ENCODE data around the gene SESN1. TPM values are rescaled to one million over a fixed set of nuclear protein-coding genes. Genes with fewer than 3 reads are reported as not detected.

The SESN1 gene
- total RNA-seq, 1 donor from 2014 or later = 27.3 TPM

DNA sequence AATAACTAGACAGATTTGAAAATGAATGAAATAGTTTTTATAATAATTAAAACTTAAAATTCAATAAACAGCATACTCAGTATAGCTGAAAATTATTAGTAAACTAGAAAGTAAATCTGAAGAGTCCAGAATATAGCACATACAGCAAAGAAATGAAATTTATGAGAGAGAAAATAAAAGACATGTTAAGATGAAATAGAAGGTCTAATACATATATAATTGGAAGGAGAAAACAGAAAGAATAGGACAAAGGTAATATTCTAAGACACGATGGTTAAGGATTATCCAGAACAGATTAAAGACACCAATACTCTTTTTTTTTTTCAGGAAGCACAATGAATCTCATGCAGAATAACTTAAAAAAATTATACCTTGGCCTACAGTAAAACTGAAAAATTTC lies 69.0 kb downstream of the SESN1 start:
- Histone ChIP-seq H3K4me3 (ENCODE audit: insufficient read depth, low read depth, low read length) (no peak overlapping the region), H4K20me1 (ENCODE audit: insufficient read depth, low read length) (no peaks in the 10 kb centered on the region), H3K27me3 (ENCODE audit: insufficient read depth, low read length) (no peaks in the 10 kb centered on the region), H3K4me2 (ENCODE audit: low read length) (no peak overlapping the region), H3K36me3 (ENCODE audit: insufficient read depth, low read length) (no peaks in the 10 kb centered on the region), H3K4me1 (ENCODE audit: insufficient read depth, low read length) (no peaks in the 10 kb centered on the region), H3K9ac (ENCODE audit: low read length) (no peak overlapping the region), H3K9me3 (ENCODE audit: insufficient read depth, low read depth, low read length) (no peaks in the 10 kb centered on the region), H3K79me2 (ENCODE audit: insufficient read depth, low read length) (no peaks in the 10 kb centered on the region), H3K27ac (ENCODE audit: low read depth, low read length) (no peak overlapping the region), H2AFZ (ENCODE audit: low read depth, low read length) (no peak overlapping the region)
- Mint-ChIP-seq H3K4me3 (ENCODE audit: unreplicated experiment) (no peak overlapping the region), H3K4me1 (ENCODE audit: low read depth, unreplicated experiment) (no peaks in the 10 kb centered on the region), H3K9me3 (ENCODE audit: unreplicated experiment) (no peaks in the 10 kb centered on the region), H3K27me3 (ENCODE audit: low read depth, unreplicated experiment) (no peaks in the 10 kb centered on the region), H3K36me3 (ENCODE audit: low read depth, unreplicated experiment) (no peaks in the 10 kb centered on the region), H3K27ac (ENCODE audit: unreplicated experiment) (no peak overlapping the region)
- FAIRE-seq (no peak), DNase-seq (ENCODE audit: low read depth) (no peak)
- TF ChIP-seq EZH2 (IDR thresholded peaks at IDR 0.05; ENCODE audit: insufficient read depth, low read length) = no peak
- TF ChIP-seq, protein P1, sequence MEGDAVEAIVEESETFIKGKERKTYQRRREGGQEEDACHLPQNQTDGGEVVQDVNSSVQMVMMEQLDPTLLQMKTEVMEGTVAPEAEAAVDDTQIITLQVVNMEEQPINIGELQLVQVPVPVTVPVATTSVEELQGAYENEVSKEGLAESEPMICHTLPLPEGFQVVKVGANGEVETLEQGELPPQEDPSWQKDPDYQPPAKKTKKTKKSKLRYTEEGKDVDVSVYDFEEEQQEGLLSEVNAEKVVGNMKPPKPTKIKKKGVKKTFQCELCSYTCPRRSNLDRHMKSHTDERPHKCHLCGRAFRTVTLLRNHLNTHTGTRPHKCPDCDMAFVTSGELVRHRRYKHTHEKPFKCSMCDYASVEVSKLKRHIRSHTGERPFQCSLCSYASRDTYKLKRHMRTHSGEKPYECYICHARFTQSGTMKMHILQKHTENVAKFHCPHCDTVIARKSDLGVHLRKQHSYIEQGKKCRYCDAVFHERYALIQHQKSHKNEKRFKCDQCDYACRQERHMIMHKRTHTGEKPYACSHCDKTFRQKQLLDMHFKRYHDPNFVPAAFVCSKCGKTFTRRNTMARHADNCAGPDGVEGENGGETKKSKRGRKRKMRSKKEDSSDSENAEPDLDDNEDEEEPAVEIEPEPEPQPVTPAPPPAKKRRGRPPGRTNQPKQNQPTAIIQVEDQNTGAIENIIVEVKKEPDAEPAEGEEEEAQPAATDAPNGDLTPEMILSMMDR (IDR thresholded peaks at IDR 0.05; ENCODE audit: insufficient read depth, low read depth, low read length) = no peak

DNA sequence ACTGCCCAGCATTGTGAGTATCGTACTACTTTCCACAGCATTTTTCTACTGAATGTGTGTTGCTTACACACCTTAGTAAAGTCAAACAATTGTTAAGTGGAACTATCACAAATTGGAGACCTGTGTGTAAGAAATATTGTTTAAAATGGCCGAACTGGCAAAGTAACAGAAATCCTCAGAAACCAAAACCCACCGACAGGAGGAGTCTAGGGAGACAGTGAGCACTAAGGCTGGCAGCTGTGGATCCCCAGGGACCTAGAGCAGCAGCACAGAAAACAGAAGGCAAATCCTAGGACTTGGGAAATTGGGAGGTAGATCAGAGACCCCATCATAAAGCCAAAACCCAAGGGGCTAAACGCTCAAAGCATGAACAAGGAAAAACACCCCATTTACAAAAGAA lies 69.9 kb downstream of the SESN1 start:
- FAIRE-seq = no peak
- Histone ChIP-seq H3K79me2 (ENCODE audit: insufficient read depth, low read length) (no peaks in the 10 kb centered on the region), H3K27me3 (ENCODE audit: insufficient read depth, low read length) (no peaks in the 10 kb centered on the region), H3K4me2 (ENCODE audit: low read length) (no peak overlapping the region), H3K27ac (ENCODE audit: low read depth, low read length) (no peak overlapping the region), H3K9ac (ENCODE audit: low read length) (no peak overlapping the region), H3K4me1 (ENCODE audit: insufficient read depth, low read length) (no peaks in the 10 kb centered on the region), H3K36me3 (ENCODE audit: insufficient read depth, low read length) (no peaks in the 10 kb centered on the region), H3K9me3 (ENCODE audit: insufficient read depth, low read depth, low read length) (no peaks in the 10 kb centered on the region), H2AFZ (ENCODE audit: low read depth, low read length) (no peak overlapping the region), H4K20me1 (ENCODE audit: insufficient read depth, low read length) (no peaks in the 10 kb centered on the region), H3K4me3 (ENCODE audit: insufficient read depth, low read depth, low read length) (no peak overlapping the region)
- H3K4me1 Mint-ChIP-seq (ENCODE audit: low read depth, unreplicated experiment) = no peaks in the 10 kb centered on the region
- H3K36me3 Mint-ChIP-seq (ENCODE audit: low read depth, unreplicated experiment) = no peaks in the 10 kb centered on the region
- no peak for DNase-seq (ENCODE audit: low read depth)
- H3K27me3 Mint-ChIP-seq (ENCODE audit: low read depth, unreplicated experiment) = no peaks in the 10 kb centered on the region
- no peak overlapping the region for H3K27ac Mint-ChIP-seq (ENCODE audit: unreplicated experiment)
- H3K9me3 Mint-ChIP-seq (ENCODE audit: unreplicated experiment) = no peaks in the 10 kb centered on the region
- TF ChIP-seq, protein P1 (IDR thresholded peaks at IDR 0.05; ENCODE audit: insufficient read depth, low read depth, low read length) = no peak
- TF ChIP-seq EZH2 (IDR thresholded peaks at IDR 0.05; ENCODE audit: insufficient read depth, low read length) = no peak
- H3K4me3 Mint-ChIP-seq (ENCODE audit: unreplicated experiment) = no peak overlapping the region

DNA sequence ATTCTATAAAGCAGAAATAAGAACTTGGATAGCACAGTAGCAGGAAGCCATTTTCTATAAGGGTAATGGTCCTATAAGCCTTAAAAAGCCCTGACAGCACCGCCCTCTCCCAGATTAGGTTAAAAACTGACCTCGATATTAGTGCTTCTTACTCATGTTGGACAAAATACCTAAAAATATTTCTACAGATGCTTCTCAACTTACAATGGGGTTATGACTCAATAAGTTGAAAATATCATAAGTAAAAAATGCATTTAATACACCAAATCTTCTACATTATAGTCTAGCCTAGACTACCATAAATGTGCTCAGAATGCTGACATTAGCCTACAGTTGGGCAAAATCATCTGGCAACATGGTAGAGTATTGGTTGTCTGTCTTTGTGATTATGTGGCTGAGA lies 70.3 kb downstream of the SESN1 start:
- Mint-ChIP-seq H3K36me3 (ENCODE audit: low read depth, unreplicated experiment) (no peaks in the 10 kb centered on the region), H3K4me3 (ENCODE audit: unreplicated experiment) (no peak overlapping the region), H3K27ac (ENCODE audit: unreplicated experiment) (no peak overlapping the region), H3K4me1 (ENCODE audit: low read depth, unreplicated experiment) (no peaks in the 10 kb centered on the region), H3K9me3 (ENCODE audit: unreplicated experiment) (no peaks in the 10 kb centered on the region), H3K27me3 (ENCODE audit: low read depth, unreplicated experiment) (no peaks in the 10 kb centered on the region)
- H3K4me3 ChIP-seq (ENCODE audit: insufficient read depth, low read depth, low read length) = no peak overlapping the region
- no peaks in the 10 kb centered on the region for H3K79me2 ChIP-seq (ENCODE audit: insufficient read depth, low read length)
- H3K4me1 ChIP-seq (ENCODE audit: insufficient read depth, low read length) = no peaks in the 10 kb centered on the region
- no peaks in the 10 kb centered on the region for H3K9me3 ChIP-seq (ENCODE audit: insufficient read depth, low read depth, low read length)
- no peak overlapping the region for H3K9ac ChIP-seq (ENCODE audit: low read length)
- TF ChIP-seq EZH2 (IDR thresholded peaks at IDR 0.05; ENCODE audit: insufficient read depth, low read length) = no peak
- TF ChIP-seq, protein P1 (IDR thresholded peaks at IDR 0.05; ENCODE audit: insufficient read depth, low read depth, low read length) = no peak
- H4K20me1 ChIP-seq (ENCODE audit: insufficient read depth, low read length) = no peaks in the 10 kb centered on the region
- no peaks in the 10 kb centered on the region for H3K27me3 ChIP-seq (ENCODE audit: insufficient read depth, low read length)
- no peak overlapping the region for H3K27ac ChIP-seq (ENCODE audit: low read depth, low read length)
- H3K36me3 ChIP-seq (ENCODE audit: insufficient read depth, low read length) = no peaks in the 10 kb centered on the region
- FAIRE-seq = no peak
- H2AFZ ChIP-seq (ENCODE audit: low read depth, low read length) = no peak overlapping the region
- DNase-seq (ENCODE audit: low read depth) = no peak
- no peak overlapping the region for H3K4me2 ChIP-seq (ENCODE audit: low read length)

Data from astrocyte (in vitro differentiated cells and primary cell).